Uterus (tissue), 2 donors: Measurements from ENCODE around the gene SPP1.

ENCODE experiments used
- CTCF ChIP-seq, 4 experiments: fragments of 200-600 bp in 2 of 4; fragments of 450-650 bp in 2 of 4; sonication (generic) in 2 of 4; IDR thresholded peaks; one replicate each; pipeline ENCODE4 v1.5.1; 2016 to 2019; ENCODE audit warnings: antibody characterized with exemption in 4 of 4, mild to moderate bottlenecking in 2 of 4, moderate library complexity in 1 of 4
- POLR2A ChIP-seq, 2 donors: fragments of 450-650 bp; IDR thresholded peaks; one replicate each; pipeline ENCODE4 v1.6.1; 2016; ENCODE audit warnings: antibody characterized with exemption in 2 of 2, mild to moderate bottlenecking in 1 of 2, moderate library complexity in 1 of 2

DNA sequence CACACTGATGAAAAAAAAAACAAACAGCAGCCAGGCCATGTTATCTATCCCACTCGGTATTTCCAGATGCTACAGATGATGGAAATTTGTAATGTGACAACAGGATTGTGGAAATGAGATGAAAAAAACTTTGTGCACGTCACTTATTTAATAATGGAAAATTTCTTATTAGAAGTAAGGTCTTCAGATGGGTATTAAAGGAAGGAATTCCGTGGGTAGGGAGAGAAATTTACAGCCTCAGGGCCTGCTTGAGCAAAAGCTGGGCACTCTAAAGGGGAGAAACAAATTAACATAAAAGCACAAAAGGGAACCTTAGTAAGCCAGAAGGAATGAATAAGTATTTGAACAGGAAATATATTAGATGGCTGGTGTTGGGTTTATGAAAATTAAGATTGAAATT is 27.7 kb downstream of the SPP1 start:
- TF ChIP-seq CTCF (IDR thresholded peaks at IDR 0.05) (no peak), POLR2A (IDR thresholded peaks at IDR 0.05) (no peak)
